Endothelial cell (in vitro differentiated cells): Measurements from ENCODE around the gene TSHZ2. TPM values are rescaled to one million over a fixed set of nuclear protein-coding genes. Genes with fewer than 3 reads are reported as not detected.

ENCODE experiments used
- DNase-seq: peaks from one replicate; pipeline ENCODE4 v3.0.0; 2021; ENCODE audit warnings: low spot score
- H3K27ac Mint-ChIP-seq: one replicate; pipeline ENCODE4 v1.8.0; 2021; ENCODE audit warnings: mixed read lengths, inconsistent platforms; ENCODE audit not compliant: unreplicated experiment
- H3K27me3 Mint-ChIP-seq: one replicate; pipeline ENCODE4 v1.8.0; 2021; ENCODE audit warnings: mild to moderate bottlenecking, moderate library complexity, mixed read lengths, inconsistent platforms; ENCODE audit not compliant: unreplicated experiment
- H3K36me3 Mint-ChIP-seq: one replicate; pipeline ENCODE4 v1.8.0; 2021; ENCODE audit warnings: mild to moderate bottlenecking, low read depth, mixed read lengths, inconsistent platforms; ENCODE audit not compliant: unreplicated experiment
- H3K4me1 Mint-ChIP-seq: one replicate; pipeline ENCODE4 v1.8.0; 2021; ENCODE audit warnings: mild to moderate bottlenecking, mixed read lengths, inconsistent platforms; ENCODE audit not compliant: unreplicated experiment
- H3K4me3 Mint-ChIP-seq: one replicate; pipeline ENCODE4 v1.8.0; 2021; ENCODE audit warnings: mild to moderate bottlenecking, mixed read lengths, inconsistent platforms; ENCODE audit not compliant: unreplicated experiment
- H3K9me3 Mint-ChIP-seq: one replicate; pipeline ENCODE4 v1.8.0; 2021; ENCODE audit warnings: mixed read lengths, inconsistent platforms; ENCODE audit not compliant: unreplicated experiment
- total RNA-seq: library from RNA; stranded (reverse); fragmentation: NEBNext Ultra II Directional; extraction: Animal tissue kit (Norgen Biotek cat#: 25700); gene quantifications from one replicate; pipeline ENCODE4 v1.2.1, GENCODE V29; 2021; ENCODE audit not compliant: unreplicated experiment
- TF ChIP-seq, protein P1 (sequence below): fragments of 200-600 bp; sonication (generic); IDR thresholded peaks from one replicate; pipeline ENCODE4 v1.5.0; 2021; ENCODE audit warnings: antibody characterized with exemption; ENCODE audit not compliant: unreplicated experiment

Gene TSHZ2
- total RNA-seq, 1 donor from 2014 or later = 2.3 TPM

DNA sequence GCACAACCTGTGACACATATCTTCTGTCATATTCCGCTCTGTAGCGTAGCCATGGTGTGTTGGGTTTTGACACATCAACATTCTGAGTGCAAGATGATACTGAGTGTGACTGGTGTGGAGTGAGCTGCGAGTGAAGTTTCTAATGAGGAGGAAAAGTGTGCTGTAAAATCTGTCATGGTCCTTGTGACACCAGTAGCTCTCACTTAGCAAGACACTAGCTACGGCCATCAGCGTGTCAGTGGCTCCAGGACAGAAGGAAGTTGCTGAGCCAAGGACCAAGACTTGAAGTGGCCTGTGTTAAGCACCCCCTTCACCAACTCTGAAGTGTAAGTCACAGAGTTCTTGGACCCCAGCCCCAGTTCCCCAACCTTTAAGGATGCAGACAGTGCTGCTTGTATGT is 72.1 kb downstream of the TSHZ2 start:
- no peak overlapping the region for H3K4me3 Mint-ChIP-seq
- no peaks in the 10 kb centered on the region for H3K36me3 Mint-ChIP-seq
- no peaks in the 10 kb centered on the region for H3K9me3 Mint-ChIP-seq

GRCh38 chr20:53045941-53046340 is 73.8 kb downstream of the TSHZ2 start:
- Mint-ChIP-seq H3K27ac (no peak overlapping the region), H3K4me3 (no peak overlapping the region), H3K36me3 (no peaks in the 10 kb centered on the region), H3K27me3 (no peaks in the 10 kb centered on the region), H3K4me1 (no peaks in the 10 kb centered on the region), H3K9me3 (no peaks in the 10 kb centered on the region)
- DNase-seq = no peak
- TF ChIP-seq, protein P1, sequence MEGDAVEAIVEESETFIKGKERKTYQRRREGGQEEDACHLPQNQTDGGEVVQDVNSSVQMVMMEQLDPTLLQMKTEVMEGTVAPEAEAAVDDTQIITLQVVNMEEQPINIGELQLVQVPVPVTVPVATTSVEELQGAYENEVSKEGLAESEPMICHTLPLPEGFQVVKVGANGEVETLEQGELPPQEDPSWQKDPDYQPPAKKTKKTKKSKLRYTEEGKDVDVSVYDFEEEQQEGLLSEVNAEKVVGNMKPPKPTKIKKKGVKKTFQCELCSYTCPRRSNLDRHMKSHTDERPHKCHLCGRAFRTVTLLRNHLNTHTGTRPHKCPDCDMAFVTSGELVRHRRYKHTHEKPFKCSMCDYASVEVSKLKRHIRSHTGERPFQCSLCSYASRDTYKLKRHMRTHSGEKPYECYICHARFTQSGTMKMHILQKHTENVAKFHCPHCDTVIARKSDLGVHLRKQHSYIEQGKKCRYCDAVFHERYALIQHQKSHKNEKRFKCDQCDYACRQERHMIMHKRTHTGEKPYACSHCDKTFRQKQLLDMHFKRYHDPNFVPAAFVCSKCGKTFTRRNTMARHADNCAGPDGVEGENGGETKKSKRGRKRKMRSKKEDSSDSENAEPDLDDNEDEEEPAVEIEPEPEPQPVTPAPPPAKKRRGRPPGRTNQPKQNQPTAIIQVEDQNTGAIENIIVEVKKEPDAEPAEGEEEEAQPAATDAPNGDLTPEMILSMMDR = no peak

More for the DNA sequence above, 72.1 kb downstream of the TSHZ2 start:
- Mint-ChIP-seq H3K27ac (no peak overlapping the region), H3K27me3 (peaks cover 2% of the 10 kb centered on the region), H3K4me1 (no peaks in the 10 kb centered on the region)
- DNase-seq = no peak
- TF ChIP-seq, protein P1 = no peak

DNA sequence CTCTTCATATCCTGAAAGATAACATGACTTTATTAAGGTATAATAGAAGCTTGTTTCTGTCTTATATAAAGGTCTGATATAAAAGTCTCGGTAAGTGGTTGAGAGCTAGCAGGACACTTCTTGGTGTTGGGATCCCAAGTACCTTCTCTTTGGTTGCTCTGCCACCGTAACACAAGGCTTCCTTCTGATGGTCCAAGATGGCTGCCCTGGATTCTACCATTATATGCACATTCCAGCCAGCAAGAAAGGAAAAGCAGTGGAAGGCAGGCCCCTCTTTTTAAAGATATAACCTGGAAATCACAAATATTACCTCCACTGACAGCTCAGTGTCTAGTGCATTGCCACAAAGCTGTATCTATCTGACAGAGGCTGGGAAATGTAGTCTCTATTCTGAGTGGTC is 75.0 kb downstream of the TSHZ2 start:
- Mint-ChIP-seq H3K4me1 (no peaks in the 10 kb centered on the region), H3K27ac (no peak overlapping the region), H3K36me3 (no peaks in the 10 kb centered on the region), H3K27me3 (no peaks in the 10 kb centered on the region), H3K4me3 (no peak overlapping the region), H3K9me3 (no peaks in the 10 kb centered on the region)
- DNase-seq = no peak
- TF ChIP-seq, protein P1 = no peak

- DNase-seq = no peak
- TF ChIP-seq, protein P1 = no peak
- no peaks in the 10 kb centered on the region for H3K27me3 Mint-ChIP-seq
- H3K4me1 Mint-ChIP-seq = no peaks in the 10 kb centered on the region
- H3K4me3 Mint-ChIP-seq = no peak overlapping the region
- H3K9me3 Mint-ChIP-seq = no peaks in the 10 kb centered on the region
- H3K27ac Mint-ChIP-seq = no peak overlapping the region
- H3K36me3 Mint-ChIP-seq = no peaks in the 10 kb centered on the region
These were observed 76.2 kb downstream of the TSHZ2 start for GRCh38 chr20:53048387-53048786.

GRCh38 chr20:53050338-53050737 is 78.2 kb downstream of the TSHZ2 start:
- TF ChIP-seq, protein P1 = no peak
- no peak for DNase-seq
- Mint-ChIP-seq H3K4me3 (no peak overlapping the region), H3K9me3 (no peaks in the 10 kb centered on the region), H3K36me3 (no peaks in the 10 kb centered on the region), H3K27me3 (no peaks in the 10 kb centered on the region), H3K27ac (no peak overlapping the region), H3K4me1 (no peaks in the 10 kb centered on the region)
